Activated naive CD4-positive, alpha-beta T cell treated with anti-CD3 and anti-CD28 coated beads, Interleukin-2, amount 50 U/mL, for 72 hours (primary cell): Measurements from ENCODE around the gene C9orf78. TPM values are rescaled to one million over a fixed set of nuclear protein-coding genes. Genes with fewer than 3 reads are reported as not detected.
A peak's percentile ranks its signal among the peaks of the same experiment; 100 is the strongest.

Source experiments
- ATAC-seq, 2 donors: fragments of 150-1000 bp; cut with Tn5 transposase; 2 replicates each; pipeline ENCODE4 v1.10.0; 2021; ENCODE audit warnings: mild to moderate bottlenecking in 2 of 2, moderate library complexity in 2 of 2
- DNase-seq, 2 donors: peaks; one replicate each; pipeline ENCODE4 v3.0.0; 2021 to 2022; ENCODE audit warnings: low spot score in 2 of 2
- H3K27ac Mint-ChIP-seq, 2 donors: one replicate each; pipeline ENCODE4 v1.8.0; 2022; ENCODE audit warnings: mild to moderate bottlenecking in 2 of 2, mixed read lengths in 2 of 2
- H3K36me3 Mint-ChIP-seq, 2 donors: one replicate each; pipeline ENCODE4 v1.8.0; 2022; ENCODE audit warnings: mixed read lengths in 2 of 2
- H3K9me3 Mint-ChIP-seq, 2 donors: one replicate each; pipeline ENCODE4 v1.8.0; 2022; ENCODE audit warnings: mixed read lengths in 2 of 2
- total RNA-seq, 2 donors: library from RNA; stranded (reverse); gene quantifications; one replicate each; pipeline ENCODE4 v1.2.3, GENCODE V29; 2022

The C9orf78 gene
- total RNA-seq, 2 donors from 2014 or later, result 43.9 to 58.4 TPM

- no peaks in the 10 kb centered on the region for H3K9me3 Mint-ChIP-seq
- ATAC-seq (no peak), DNase-seq (no peak)
- peak overlapping the region; percentile 56 to 72 for H3K27ac Mint-ChIP-seq
- H3K36me3 Mint-ChIP-seq, result peaks cover 33 to 36% of the 10 kb centered on the region in 2 donors
Measured at GRCh38 chr9:129857207-129857606, 22.1 kb upstream of the C9orf78 start.

GRCh38 chr9:129854588-129855110 is 19.6 kb upstream of the C9orf78 start:
- ATAC-seq (peak; percentile 35 to 58), DNase-seq (no peak)
- Mint-ChIP-seq H3K9me3 (no peaks in the 10 kb centered on the region), H3K27ac (peak overlapping the region; percentile 81 to 87), H3K36me3 (peaks cover 29 to 34% of the 10 kb centered on the region in 2 donors)

GRCh38 chr9:129853614-129854013 is 18.5 kb upstream of the C9orf78 start:
- H3K9me3 Mint-ChIP-seq, result no peaks in the 10 kb centered on the region
- H3K36me3 Mint-ChIP-seq, result peaks cover 29 to 34% of the 10 kb centered on the region in 2 donors
- ATAC-seq (no peak), DNase-seq (no peak)
- H3K27ac Mint-ChIP-seq, result peak overlapping the region in 1 of 2 donors; percentile 87

- peak overlapping the region in 1 of 2 donors; percentile 20 for H3K27ac Mint-ChIP-seq
- DNase-seq, result no peak
- no peaks in the 10 kb centered on the region for H3K9me3 Mint-ChIP-seq
- H3K36me3 Mint-ChIP-seq, result peaks cover 29 to 34% of the 10 kb centered on the region in 2 donors
- ATAC-seq, result no peak
Measured at GRCh38 chr9:129852579-129852978, 17.5 kb upstream of the C9orf78 start.

GRCh38 chr9:129851821-129852220 is 16.7 kb upstream of the C9orf78 start:
- H3K27ac Mint-ChIP-seq, result peak overlapping the region in 1 of 2 donors; percentile 20
- DNase-seq (no peak), ATAC-seq (no peak)
- peaks cover 29 to 34% of the 10 kb centered on the region in 2 donors for H3K36me3 Mint-ChIP-seq
- H3K9me3 Mint-ChIP-seq, result no peaks in the 10 kb centered on the region

- Mint-ChIP-seq H3K9me3 (no peaks in the 10 kb centered on the region), H3K36me3 (peaks cover 29 to 34% of the 10 kb centered on the region in 2 donors), H3K27ac (peak overlapping the region in 1 of 2 donors; percentile 20)
- DNase-seq (no peak), ATAC-seq (no peak)
Measured at GRCh38 chr9:129850821-129851550, 15.9 kb upstream of the C9orf78 start.

GRCh38 chr9:129849901-129850300 is 14.8 kb upstream of the C9orf78 start:
- ATAC-seq, result no peak
- H3K36me3 Mint-ChIP-seq, result peaks cover 23 to 25% of the 10 kb centered on the region in 2 donors
- no peak for DNase-seq
- no peaks in the 10 kb centered on the region for H3K9me3 Mint-ChIP-seq
- H3K27ac Mint-ChIP-seq, result no peak overlapping the region

- peak overlapping the region in 1 of 2 donors; percentile 50 for H3K27ac Mint-ChIP-seq
- DNase-seq (no peak), ATAC-seq (no peak)
- H3K9me3 Mint-ChIP-seq, result no peaks in the 10 kb centered on the region
- H3K36me3 Mint-ChIP-seq, result peaks cover 13 to 16% of the 10 kb centered on the region in 2 donors
Measured at GRCh38 chr9:129848712-129849441, 13.8 kb upstream of the C9orf78 start.

- Mint-ChIP-seq H3K36me3 (no peaks in the 10 kb centered on the region), H3K27ac (peak overlapping the region in 1 of 2 donors; percentile 72), H3K9me3 (no peaks in the 10 kb centered on the region)
- ATAC-seq (no peak), DNase-seq (no peak)
Measured at GRCh38 chr9:129845373-129845772, 10.3 kb upstream of the C9orf78 start.

GRCh38 chr9:129841071-129841470 is 6.0 kb upstream of the C9orf78 start:
- no peak for DNase-seq
- Mint-ChIP-seq H3K27ac (peak overlapping the region; percentile 57 to 70), H3K36me3 (peaks cover 5 to 14% of the 10 kb centered on the region in 2 donors), H3K9me3 (no peaks in the 10 kb centered on the region)
- no peak for ATAC-seq

GRCh38 chr9:129840034-129840433 is 5.0 kb upstream of the C9orf78 start:
- H3K9me3 Mint-ChIP-seq, result no peaks in the 10 kb centered on the region
- no peak for ATAC-seq
- no peak for DNase-seq
- H3K27ac Mint-ChIP-seq, result peak overlapping the region; percentile 22 to 96
- H3K36me3 Mint-ChIP-seq, result peaks cover 13 to 22% of the 10 kb centered on the region in 2 donors

GRCh38 chr9:129839324-129840023 is 4.4 kb upstream of the C9orf78 start:
- Mint-ChIP-seq H3K36me3 (peaks cover 18 to 28% of the 10 kb centered on the region in 2 donors), H3K27ac (peak overlapping the region; percentile 96), H3K9me3 (no peaks in the 10 kb centered on the region)
- DNase-seq (no peak), ATAC-seq (no peak)

- peak; percentile 50 to 78 for DNase-seq
- Mint-ChIP-seq H3K27ac (peak overlapping the region; percentile 96), H3K9me3 (no peaks in the 10 kb centered on the region), H3K36me3 (peaks cover 25 to 35% of the 10 kb centered on the region in 2 donors)
- peak; percentile 68 to 79 for ATAC-seq
Measured at GRCh38 chr9:129838707-129839259, 3.7 kb upstream of the C9orf78 start.

- peak overlapping the region; percentile 89 to 97 for H3K27ac Mint-ChIP-seq
- no peak for ATAC-seq
- no peaks in the 10 kb centered on the region for H3K9me3 Mint-ChIP-seq
- peak in 1 of 2 donors; percentile 36 for DNase-seq
- H3K36me3 Mint-ChIP-seq, result peaks cover 30 to 43% of the 10 kb centered on the region in 2 donors
Measured at GRCh38 chr9:129836311-129837007, 1.4 kb upstream of the C9orf78 start.

- DNase-seq (peak in 1 of 2 donors; percentile 17), ATAC-seq (peak in 1 of 2 donors; percentile 9)
- Mint-ChIP-seq H3K9me3 (no peaks in the 10 kb centered on the region), H3K36me3 (peaks cover 33 to 43% of the 10 kb centered on the region in 2 donors), H3K27ac (peak overlapping the region; percentile 89 to 97)
Measured at GRCh38 chr9:129835860-129836223, 767 bp upstream of the C9orf78 start.
